Renal cortex interstitium (tissue), 11 donors: ENCODE data around the gene CSH1. TPM values are rescaled to one million over a fixed set of nuclear protein-coding genes. Genes with fewer than 3 reads are reported as not detected.
A peak's percentile ranks its signal among the peaks of the same experiment; 100 is the strongest.
"Not testable (repeated sequence)": the region's sequence is repeated elsewhere in the genome, so short reads cannot be mapped to it uniquely, and the experiment has no call there.

Experiments used
- DNase-seq, 11 donors: peaks; one replicate each; pipeline ENCODE4 v3.0.0-alpha.2; 2013; ENCODE audit warnings: low read depth in 9 of 11, low spot score in 4 of 11; ENCODE audit errors: extremely low read depth in 1 of 11
- polyA plus RNA-seq, 3 donors: library from polyadenylated mRNA; unstranded; fragments of 120-200 nt; gene quantifications; one replicate each; pipeline ENCODE4 v1.2.1, GENCODE V29; 2013; ENCODE audit not compliant: insufficient read length in 3 of 3

CSH1 gene
- polyA plus RNA-seq, 3 donors: 0.83 to 3.7 TPM; not detected in 1

- DNase-seq: no peak
Observed at GRCh38 chr17:63930951-63931575, 34.7 kb upstream of the CSH1 start.

DNA sequence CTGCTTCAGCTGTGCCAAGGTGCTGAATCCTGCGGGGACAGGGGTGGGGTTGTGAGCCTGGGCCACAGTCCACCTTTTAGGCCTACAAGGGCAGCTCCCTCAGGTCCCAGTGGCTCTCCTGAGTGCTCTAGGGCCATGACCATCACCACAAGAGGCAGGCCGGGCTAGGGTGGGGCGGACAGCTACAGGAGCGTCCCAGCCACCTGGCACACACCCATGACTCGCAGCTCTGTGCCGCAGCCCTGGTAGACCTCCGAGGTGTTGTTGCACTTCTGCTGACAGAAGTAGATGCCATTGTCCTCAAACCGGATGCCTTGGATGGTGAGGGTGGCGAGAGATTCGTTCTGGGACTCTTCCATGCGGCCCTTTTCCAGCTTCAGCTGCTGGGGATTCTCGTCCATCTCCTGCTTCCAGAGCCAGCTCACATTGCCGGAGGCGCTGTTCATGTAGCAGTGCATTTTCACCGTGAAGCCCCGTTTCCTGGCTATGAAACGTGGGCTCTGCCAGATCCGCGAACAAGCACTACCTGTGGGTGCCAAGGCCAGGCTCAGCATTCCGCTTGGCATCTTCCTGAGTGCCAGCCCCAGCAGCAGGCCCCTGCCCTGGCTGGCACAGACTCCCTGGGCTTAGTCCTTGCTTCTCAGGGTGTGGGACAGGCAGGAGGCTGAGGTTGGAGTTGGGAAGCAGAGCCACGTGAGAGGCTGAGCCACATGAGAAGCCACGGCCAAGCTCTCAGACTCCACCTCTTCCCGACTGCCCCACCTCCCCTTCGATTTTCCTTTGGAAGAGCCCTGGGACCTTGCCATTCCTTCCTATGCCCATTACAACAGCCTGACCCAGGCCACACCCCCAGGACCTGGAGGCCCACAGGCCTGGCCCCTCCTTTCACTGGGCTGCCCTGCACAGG lies 33.7 kb upstream of the CSH1 start:
- no peak for DNase-seq

- DNase-seq: no peak
Observed at GRCh38 chr17:63928966-63929695, 32.8 kb upstream of the CSH1 start.

GRCh38 chr17:63928172-63928666 lies 31.8 kb upstream of the CSH1 start:
- no peak for DNase-seq

GRCh38 chr17:63927464-63928171 lies 31.2 kb upstream of the CSH1 start:
- no peak for DNase-seq

DNA sequence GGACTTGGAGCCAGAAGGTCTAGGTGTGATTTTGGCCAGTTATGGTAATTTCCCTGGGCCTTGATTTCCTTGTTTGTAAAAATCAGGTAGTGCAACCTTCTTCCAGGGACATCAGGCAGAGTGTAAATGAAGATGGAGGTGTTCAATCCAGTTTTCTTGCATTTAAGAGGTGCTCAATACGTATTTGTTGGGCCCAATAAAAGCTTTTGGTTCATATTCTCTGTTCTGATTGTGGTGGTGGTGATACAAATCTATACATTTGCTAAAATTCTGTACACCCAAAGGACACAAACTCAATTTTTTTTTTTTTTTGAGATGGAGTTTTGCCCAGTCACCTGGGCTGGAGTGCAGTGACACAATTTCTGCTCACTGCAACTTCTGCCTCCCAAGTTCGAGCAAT lies 29.8 kb upstream of the CSH1 start:
- DNase-seq: no peak

DNA sequence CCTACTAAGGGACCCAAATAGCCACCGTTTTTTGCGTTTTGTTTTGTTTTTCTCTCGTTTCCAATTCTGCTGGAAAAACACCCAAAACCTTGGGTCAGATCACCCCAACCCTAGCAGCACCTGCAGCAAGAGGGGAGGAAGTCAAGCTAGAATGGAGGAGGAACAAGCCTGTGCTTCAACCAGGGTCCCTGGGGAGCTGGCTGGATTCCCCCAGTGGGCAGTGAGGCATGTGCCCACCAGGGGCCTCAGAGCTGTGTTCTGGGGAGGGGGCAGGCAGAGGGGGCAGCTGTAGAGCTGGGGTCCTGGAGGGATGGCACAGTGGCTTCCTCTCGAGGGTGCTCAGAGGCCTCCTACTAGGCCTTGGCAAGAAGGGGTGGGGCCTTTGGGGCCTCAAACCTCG lies 29.2 kb upstream of the CSH1 start:
- DNase-seq: no peak

DNA sequence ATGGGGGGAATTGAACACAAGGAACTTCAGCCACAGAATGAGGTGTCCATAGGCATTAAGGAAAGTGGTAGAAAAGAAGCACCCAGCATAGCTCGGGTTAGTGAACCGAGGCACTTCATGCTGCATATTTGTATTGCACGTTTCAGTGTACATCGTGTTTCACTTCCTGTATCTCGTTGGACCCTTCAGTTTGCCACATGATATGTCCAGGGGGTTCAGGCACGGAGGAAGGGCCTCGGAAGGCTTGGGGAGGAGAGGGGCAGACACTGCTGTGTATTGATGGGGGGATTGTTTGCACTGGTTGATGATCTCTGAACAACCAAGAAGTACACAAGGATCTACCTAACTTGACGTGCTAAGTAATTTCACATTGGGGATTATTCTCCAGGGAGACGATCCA lies 26.0 kb upstream of the CSH1 start:
- not testable (repeated sequence) for DNase-seq

GRCh38 chr17:63920779-63921178 lies 24.4 kb upstream of the CSH1 start:
- not testable (repeated sequence) for DNase-seq

DNA sequence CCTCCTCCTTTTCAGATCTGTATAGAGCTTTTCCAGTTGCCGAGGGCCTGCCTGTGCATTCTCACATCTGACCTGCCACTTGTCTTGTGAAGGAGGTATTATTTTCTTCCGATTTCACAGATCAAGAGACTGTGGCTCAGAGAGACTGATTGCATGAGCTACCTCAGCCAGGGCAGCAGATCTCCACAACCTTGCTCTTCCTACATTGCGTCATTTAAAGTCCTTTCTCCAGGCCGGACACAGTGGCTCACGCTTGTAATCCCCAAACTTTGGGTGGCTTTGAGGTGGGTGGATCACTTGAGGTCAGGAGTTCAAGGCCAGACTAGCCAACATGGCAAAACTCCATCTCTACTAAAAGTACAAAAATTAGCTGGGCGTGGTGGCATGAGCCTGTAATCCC lies 23.7 kb upstream of the CSH1 start:
- DNase-seq: not testable (repeated sequence)

DNA sequence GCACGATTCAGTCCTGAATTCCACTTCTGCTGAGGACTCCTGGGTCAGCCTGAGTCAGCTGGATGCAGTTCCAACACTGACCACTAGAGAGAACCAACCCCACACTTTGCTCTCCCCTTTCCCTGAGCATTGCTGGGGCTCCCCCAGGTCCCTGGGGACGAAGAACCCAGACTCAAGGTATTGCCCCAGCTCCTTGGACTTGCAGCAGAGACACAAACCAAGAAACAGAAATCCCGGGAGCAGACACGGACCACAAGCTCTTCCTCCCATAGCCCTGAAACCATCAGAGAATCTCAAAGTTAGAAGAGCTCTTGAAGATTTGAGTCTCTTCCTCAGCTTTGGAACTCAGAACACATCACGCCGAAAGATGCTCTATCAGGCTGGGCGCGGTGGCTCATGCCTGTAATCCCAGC lies 22.9 kb upstream of the CSH1 start:
- DNase-seq: peak in 7 of 11 donors; percentile 21 to 56 (median 37)

DNA sequence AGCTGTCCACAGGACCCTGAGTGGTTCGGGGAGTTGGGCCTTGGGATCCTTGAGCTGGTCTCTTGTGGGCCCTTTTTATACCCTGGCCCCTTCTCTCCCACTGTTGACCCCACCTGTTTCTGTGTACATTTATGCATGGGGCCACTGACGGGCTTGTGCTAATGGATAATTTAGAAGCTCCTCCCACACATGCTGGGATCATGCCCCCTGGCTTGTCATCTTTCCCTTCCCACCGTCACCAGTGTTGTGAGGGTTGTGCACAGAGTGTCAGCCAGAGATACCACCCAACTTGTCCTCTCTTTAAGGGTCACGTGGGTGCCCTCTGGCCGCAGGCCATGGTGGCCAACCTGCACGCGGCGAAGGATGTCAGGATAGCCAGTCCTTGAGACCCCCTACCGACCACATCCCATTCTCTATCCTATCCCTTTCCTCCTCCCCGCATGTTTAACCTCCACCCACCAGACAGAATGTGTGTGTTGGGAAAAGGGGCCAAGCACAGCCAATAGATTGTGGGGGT lies 22.5 kb upstream of the CSH1 start, which contains the start of gene GH1:
GH1 (minus strand) TSS at position 51 of the 517 bp plus-strand sequence. CDS start 63 bp downstream, outside the sequence.
- DNase-seq: not testable (repeated sequence)

DNA sequence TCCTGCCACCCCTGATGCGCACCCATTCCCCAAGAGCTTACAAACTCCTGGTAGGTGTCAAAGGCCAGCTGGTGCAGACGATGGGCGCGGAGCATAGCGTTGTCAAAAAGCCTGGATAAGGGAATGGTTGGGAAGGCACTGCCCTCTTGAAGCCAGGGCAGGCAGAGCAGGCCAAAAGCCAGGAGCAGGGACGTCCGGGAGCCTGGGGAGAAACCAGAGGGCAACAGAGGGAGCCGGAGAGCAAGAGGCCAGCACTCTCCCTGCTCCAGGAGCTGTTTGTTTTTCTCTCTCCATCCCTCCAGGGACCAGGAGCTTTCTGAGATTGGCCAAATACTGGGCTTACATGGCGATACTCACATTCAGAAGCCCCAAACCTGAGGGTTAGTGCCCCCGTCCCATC lies 21.9 kb upstream of the CSH1 start:
- no peak for DNase-seq

GRCh38 chr17:63917646-63918045 lies 21.3 kb upstream of the CSH1 start:
- DNase-seq: no peak

GRCh38 chr17:63917206-63917605 lies 20.8 kb upstream of the CSH1 start:
- not testable (repeated sequence) for DNase-seq

- no peak for DNase-seq
Observed at GRCh38 chr17:63916566-63917185, 20.3 kb upstream of the CSH1 start.

DNA sequence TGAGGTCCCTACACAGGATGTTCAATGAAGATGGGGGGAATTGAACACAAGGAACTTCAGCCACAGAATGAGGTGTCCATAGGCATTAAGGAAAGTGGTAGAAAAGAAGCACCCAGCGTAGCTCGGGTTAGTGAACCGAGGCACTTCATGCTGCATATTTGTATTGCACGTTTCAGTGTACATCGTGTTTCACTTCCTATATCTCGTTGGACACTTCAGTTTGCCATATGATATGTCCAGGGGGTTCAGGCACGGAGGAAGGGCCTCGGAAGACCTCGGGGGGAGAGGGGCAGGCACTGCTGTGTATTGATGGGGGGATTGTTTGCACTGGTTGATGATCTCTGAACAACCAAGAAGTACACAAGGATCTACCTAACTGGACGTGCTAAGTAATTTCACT lies 19.4 kb upstream of the CSH1 start:
- not testable (repeated sequence) for DNase-seq

DNA sequence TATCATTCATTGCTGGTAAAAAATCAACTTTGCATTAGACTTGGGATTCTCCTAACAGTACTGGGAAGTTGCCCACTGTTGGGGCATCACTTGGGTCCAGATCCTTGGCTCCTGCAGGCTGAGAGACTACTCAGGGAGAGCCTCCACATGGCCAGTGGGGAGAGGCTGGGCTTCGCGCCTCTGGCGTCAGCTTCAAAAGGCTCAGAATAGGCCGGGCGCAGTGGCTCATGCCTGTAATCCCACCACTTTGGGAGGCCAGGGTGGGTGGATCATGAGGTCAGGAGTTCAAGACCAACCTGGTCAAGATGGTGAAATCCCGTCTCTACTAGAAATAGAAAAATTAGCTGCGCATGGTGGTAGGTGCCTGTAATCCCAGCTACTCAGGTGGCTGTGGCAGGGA lies 18.1 kb upstream of the CSH1 start:
- no peak for DNase-seq
